ENCODE measurements around the gene KDM2A.

DNA sequence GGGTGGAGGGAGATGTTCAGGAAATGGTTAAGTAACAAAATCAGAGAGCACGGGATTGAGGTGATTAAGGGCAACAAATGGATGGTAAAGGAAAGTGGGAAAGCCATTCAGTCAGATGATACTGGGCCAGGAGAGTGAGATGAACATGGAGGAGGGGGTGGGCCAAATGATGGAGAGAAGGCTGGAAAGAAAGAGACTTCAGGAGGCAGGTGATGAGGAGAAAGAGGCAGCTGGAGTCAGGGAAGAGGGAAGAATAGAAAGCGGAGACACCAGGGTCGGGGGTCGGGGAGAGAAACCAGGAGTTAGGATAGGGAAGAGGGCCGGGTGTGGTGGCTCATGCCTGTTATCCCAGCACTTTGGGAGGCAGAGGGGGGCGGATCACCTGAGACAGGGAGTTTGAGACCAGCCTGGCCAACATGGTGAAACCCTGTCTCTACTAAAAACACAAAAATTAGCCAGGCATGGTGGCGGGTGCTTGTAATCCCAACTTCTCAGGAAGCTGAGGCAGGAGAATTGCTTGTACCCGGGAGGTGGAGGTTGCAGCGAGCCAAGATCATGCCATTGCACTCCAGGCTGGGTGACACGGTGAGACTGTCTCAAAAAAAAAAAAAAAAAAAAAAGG, 4.7 kb upstream of the KDM2A start:
- TF ChIP-seq MYC (IDR thresholded peaks at IDR 0.05; ENCODE audit: low read depth, low read length) (no peak), CTCF (IDR thresholded peaks at IDR 0.05; ENCODE audit: low read depth, low read length) (no peak)
- TF ChIP-seq, protein P1, sequence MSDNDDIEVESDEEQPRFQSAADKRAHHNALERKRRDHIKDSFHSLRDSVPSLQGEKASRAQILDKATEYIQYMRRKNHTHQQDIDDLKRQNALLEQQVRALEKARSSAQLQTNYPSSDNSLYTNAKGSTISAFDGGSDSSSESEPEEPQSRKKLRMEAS (IDR thresholded peaks at IDR 0.05; ENCODE audit: low read depth, low read length): no peak

All from NB4 (cell line).